ENCODE measurements around the gene PCOLCE2. TPM values are rescaled to one million over a fixed set of nuclear protein-coding genes. Genes with fewer than 3 reads are reported as not detected.

PCOLCE2 gene
- total RNA-seq, 1 experiment from 2014 or later, result 13.5 TPM

- no peaks in the 10 kb centered on the region for H3K36me3 Mint-ChIP-seq
- ChIA-PET CTCF (interaction anchor here (1.5 kb wide), 1 partner anchor 78 kb away, joined by 6 read pairs; no protein-coding TSS in a partner anchor), POLR2A (no interaction called here)
- DNase-seq (ENCODE audit: low spot score) (no peak), ATAC-seq (no peak)
- TF ChIP-seq, protein P1, sequence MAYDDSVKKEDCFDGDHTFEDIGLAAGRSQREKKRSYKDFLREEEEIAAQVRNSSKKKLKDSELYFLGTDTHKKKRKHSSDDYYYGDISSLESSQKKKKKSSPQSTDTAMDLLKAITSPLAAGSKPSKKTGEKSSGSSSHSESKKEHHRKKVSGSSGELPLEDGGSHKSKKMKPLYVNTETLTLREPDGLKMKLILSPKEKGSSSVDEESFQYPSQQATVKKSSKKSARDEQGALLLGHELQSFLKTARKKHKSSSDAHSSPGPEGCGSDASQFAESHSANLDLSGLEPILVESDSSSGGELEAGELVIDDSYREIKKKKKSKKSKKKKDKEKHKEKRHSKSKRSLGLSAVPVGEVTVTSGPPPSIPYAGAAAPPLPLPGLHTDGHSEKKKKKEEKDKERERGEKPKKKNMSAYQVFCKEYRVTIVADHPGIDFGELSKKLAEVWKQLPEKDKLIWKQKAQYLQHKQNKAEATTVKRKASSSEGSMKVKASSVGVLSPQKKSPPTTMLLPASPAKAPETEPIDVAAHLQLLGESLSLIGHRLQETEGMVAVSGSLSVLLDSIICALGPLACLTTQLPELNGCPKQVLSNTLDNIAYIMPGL (CRISPR knock-in tag; IDR thresholded peaks at IDR 0.05), result no peak
- TF ChIP-seq ZNF121 (CRISPR knock-in tag; IDR thresholded peaks at IDR 0.05) (no peak), MYBL2 (CRISPR knock-in tag; IDR thresholded peaks at IDR 0.05) (no peak), ETV6 (CRISPR knock-in tag; IDR thresholded peaks at IDR 0.05) (no peak), FOXP4 (CRISPR knock-in tag; IDR thresholded peaks at IDR 0.05) (no peak), ZNF416 (CRISPR knock-in tag; IDR thresholded peaks at IDR 0.05) (no peak), TEAD1 (CRISPR knock-in tag; IDR thresholded peaks at IDR 0.05) (no peak), ZNF671 (CRISPR knock-in tag; IDR thresholded peaks at IDR 0.05) (no peak), OVOL2 (CRISPR knock-in tag; IDR thresholded peaks at IDR 0.05; ENCODE audit: borderline replicate concordance) (no peak)
- TF ChIP-seq, protein P2, sequence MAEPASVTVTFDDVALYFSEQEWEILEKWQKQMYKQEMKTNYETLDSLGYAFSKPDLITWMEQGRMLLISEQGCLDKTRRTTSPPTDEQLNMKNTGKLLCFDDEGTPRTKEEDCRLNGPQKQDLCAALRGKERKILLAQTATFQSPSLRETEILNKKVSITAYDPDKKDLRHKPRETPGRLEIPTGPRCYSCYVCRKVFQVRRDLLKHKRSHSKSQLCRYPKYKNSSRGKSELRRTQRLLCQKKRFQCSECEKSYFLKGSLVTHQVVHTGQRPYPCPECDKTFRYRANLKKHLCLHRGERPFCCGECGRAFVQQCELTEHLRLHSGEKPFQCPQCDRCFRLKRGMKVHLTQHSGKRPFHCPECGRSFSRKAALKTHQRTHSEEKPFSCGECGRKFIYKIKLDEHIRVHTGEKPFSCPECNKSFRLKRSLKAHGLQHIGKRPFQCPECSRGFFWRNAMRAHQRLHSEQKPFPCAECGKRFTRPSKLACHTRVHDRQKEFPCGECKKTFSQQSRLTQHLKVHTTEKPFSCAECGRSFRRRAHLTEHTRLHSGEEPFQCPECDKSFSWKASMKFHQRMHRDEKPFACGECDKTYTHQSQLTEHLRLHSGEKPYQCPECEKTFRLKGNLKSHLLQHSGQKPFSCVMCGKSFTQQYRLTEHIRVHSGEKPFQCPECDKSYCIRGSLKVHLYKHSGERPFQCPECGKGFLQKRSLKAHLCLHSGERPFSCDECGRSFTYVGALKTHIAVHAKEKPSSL (CRISPR knock-in tag; conservative IDR thresholded peaks at IDR 0.05), result no peak
- TF ChIP-seq, protein P3, sequence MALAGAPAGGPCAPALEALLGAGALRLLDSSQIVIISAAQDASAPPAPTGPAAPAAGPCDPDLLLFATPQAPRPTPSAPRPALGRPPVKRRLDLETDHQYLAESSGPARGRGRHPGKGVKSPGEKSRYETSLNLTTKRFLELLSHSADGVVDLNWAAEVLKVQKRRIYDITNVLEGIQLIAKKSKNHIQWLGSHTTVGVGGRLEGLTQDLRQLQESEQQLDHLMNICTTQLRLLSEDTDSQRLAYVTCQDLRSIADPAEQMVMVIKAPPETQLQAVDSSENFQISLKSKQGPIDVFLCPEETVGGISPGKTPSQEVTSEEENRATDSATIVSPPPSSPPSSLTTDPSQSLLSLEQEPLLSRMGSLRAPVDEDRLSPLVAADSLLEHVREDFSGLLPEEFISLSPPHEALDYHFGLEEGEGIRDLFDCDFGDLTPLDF (CRISPR knock-in tag; IDR thresholded peaks at IDR 0.05), result no peak
- no peaks in the 10 kb centered on the region for H3K9me3 Mint-ChIP-seq
- H3K27me3 Mint-ChIP-seq (ENCODE audit: low read depth), result no peaks in the 10 kb centered on the region
- no peak overlapping the region for H3K4me3 Mint-ChIP-seq
- H3K4me1 Mint-ChIP-seq, result 0 out of 2 replicates have a peak, but pooled peaks cover 3% of the 10 kb centered on the region
- no peak overlapping the region for H3K27ac Mint-ChIP-seq
Measured at GRCh38 chr3:142907996-142908395, 19.1 kb upstream of the PCOLCE2 start.

DNA sequence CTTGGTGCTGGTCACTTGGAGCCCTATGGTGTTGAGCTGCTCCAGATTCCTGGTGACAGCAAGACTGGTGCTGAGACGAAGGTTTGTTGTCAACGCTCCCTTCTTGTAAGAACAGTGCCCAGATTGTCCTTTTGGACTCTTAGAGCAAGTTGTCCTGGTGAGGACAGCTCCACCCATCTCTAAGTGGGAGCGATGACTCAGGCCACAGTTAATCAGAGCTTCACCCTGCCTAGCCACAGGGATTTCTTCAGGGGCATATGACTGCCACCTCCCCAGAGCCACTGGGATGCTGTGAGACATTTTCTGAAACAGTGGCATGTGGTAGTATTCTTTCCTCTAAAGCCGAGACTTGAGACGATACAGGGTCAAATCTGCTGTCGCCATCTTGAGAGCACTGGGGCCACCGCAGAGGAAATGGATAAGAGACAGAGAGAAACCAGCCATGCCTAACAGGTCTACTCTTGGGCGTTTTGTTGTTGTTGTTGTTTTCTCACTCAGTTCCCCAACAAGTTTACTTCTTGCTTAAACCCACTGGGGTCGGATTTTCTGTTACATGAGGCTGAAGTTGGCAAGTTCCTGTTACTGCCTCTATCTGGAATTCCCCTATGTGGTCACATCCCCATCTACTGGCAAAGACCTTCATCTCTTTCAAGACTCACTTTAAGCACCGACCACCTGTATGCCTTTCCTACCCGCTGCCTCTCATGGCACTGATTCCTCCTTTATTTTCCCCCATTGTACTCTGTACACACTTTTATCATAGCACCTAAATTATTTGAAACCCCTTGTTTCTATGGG is 16.0 kb upstream of the PCOLCE2 start:
- DNase-seq (ENCODE audit: low spot score) (peak; percentile 14), ATAC-seq (peak; percentile 96)
- H3K4me3 Mint-ChIP-seq, result no peak overlapping the region
- ChIA-PET POLR2A (no interaction called here), CTCF (interaction anchor here (1.1 to 8.1 kb wide), 4 partner anchors 44 to 96 kb away, joined by 3 to 69 read pairs (median 5); partner anchors contain the start of gene U2SURP)
- H3K4me1 Mint-ChIP-seq, result no peaks in the 10 kb centered on the region
- H3K27me3 Mint-ChIP-seq (ENCODE audit: low read depth), result no peaks in the 10 kb centered on the region
- no peaks in the 10 kb centered on the region for H3K9me3 Mint-ChIP-seq
- no peaks in the 10 kb centered on the region for H3K36me3 Mint-ChIP-seq
- no peak for TF ChIP-seq GABPB1 (CRISPR knock-in tag; IDR thresholded peaks at IDR 0.05)
- TF ChIP-seq, protein P4, sequence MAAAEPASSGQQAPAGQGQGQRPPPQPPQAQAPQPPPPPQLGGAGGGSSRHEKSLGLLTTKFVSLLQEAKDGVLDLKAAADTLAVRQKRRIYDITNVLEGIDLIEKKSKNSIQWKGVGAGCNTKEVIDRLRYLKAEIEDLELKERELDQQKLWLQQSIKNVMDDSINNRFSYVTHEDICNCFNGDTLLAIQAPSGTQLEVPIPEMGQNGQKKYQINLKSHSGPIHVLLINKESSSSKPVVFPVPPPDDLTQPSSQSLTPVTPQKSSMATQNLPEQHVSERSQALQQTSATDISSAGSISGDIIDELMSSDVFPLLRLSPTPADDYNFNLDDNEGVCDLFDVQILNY (CRISPR knock-in tag; IDR thresholded peaks at IDR 0.05), result no peak
- no peak for TF ChIP-seq TEAD4 (CRISPR knock-in tag; IDR thresholded peaks at IDR 0.05)
- no peak for TF ChIP-seq IRF1 (CRISPR knock-in tag; IDR thresholded peaks at IDR 0.05)
- TF ChIP-seq RORB (CRISPR knock-in tag; IDR thresholded peaks at IDR 0.05), result no peak
- no peak for TF ChIP-seq EMX1 (CRISPR knock-in tag; IDR thresholded peaks at IDR 0.05)
- TF ChIP-seq, protein P5, sequence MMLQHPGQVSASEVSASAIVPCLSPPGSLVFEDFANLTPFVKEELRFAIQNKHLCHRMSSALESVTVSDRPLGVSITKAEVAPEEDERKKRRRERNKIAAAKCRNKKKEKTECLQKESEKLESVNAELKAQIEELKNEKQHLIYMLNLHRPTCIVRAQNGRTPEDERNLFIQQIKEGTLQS (CRISPR knock-in tag; conservative IDR thresholded peaks at IDR 0.05), result no peak
- TF ChIP-seq JUN (CRISPR knock-in tag; IDR thresholded peaks at IDR 0.05), result no peak
- TF ChIP-seq IRF2 (CRISPR knock-in tag; IDR thresholded peaks at IDR 0.05; ENCODE audit: borderline replicate concordance, low read depth), result no peak
- no peak for TF ChIP-seq FOXJ3 (CRISPR knock-in tag; IDR thresholded peaks at IDR 0.05; ENCODE audit: borderline replicate concordance)
- no peak overlapping the region for H3K27ac Mint-ChIP-seq
